HG02610 (cell line): ENCODE results near the gene UCP2.

Experiments used
- ATAC-seq: cut with Tn5 transposase; IDR thresholded peaks from one replicate; pipeline ENCODE4 v1.9.1; 2021; ENCODE audit warnings: mild to moderate bottlenecking, moderate library complexity; ENCODE audit not compliant: unreplicated experiment

UCP2 gene

GRCh38 chr11:73982595-73982989, at the start of gene UCP2:
Gene UCP2 (minus strand): TSS chr11:73982843. CDS start chr11:73978378, 4,465 bp downstream.
- peak; percentile 40 for ATAC-seq

DNA sequence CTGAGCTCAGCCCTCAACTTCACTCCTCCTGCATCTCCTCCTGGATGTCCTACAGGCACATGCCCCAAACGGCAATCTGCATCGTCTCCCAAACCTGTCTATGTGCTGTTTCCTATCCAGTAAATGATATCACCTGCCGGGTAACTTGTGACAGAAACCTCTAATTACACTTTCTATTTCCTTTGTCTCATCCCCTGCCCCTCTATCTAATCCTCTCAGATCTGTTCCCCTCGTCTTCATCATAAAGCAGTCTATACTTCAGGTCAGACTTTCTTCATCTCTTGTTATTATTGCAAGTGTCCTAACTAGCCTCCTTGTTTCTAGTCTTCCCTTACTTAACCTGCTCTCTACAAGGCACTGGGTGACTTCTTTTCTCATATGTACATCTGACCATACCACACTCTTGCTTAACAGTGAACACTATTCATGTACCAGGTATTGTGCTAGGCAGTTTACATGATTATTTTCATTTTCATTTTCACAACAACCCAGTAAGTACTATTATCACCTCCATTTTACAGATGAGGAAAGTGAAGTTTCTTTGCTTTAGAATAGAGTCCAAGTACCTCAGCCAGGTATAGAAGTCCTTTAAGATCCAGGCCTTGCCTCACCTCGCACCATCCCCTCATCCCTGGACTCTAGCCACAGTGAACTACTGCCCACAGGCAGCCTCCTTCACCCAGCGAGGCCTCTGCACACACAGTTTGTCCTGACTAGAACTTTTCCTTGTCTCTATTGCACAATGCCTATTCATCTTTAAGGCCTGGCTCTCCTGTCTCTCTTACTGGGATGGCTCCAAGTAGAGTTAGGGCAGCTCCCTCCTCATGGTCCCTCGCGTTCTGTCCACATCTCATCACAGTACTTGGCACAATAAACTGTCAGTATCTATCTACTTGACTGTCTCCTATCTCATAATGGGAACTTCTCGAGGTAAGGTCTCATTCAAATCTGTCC, 48.4 kb upstream of the UCP2 start:
- ATAC-seq = no peak

GRCh38 chr11:74025467-74026166, 43.0 kb upstream of the UCP2 start:
- no peak for ATAC-seq

- ATAC-seq = no peak
These were observed 41.8 kb upstream of the UCP2 start for GRCh38 chr11:74024261-74025029.

DNA sequence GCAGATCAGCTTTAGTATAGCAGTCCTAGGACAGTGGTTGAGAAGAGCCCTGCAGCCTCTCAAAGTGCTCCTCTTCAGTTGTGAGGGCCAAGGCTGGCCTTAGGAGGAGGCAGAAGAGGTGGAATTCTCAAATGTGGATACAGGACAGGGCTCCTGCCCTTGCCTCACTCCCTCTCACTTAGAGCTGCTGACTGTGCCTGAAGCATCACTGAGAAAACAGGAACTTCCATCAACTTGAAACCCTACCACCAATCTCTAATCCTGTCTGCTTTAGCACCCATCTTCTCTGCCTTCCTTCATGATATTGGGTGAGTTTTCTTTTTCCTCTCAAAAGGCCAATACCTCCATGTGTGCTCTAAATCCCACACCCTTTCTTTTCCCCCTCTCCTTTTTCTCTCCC, 40.6 kb upstream of the UCP2 start:
- ATAC-seq = no peak

DNA sequence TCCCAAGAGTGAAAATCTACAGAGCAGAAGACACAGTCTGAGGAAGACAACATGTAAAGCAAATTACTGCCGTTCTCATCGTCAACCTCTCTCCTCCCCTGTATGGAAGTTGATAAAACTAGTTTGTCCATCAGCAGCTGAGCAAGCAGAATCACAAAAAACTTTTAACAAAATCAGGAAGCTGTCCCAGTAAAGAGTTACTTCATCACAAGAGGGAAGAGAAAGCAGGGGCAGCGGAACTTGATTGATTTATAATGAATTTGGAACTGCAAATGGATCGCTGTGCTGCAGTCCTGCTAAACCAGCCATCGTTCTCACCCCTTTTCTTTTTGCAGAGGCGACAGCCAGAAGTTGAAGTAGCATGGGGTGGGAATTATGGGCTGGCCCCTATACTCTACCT, 39.9 kb upstream of the UCP2 start:
- no peak for ATAC-seq

- ATAC-seq = no peak
These were observed 39.4 kb upstream of the UCP2 start for GRCh38 chr11:74021998-74022397.

DNA sequence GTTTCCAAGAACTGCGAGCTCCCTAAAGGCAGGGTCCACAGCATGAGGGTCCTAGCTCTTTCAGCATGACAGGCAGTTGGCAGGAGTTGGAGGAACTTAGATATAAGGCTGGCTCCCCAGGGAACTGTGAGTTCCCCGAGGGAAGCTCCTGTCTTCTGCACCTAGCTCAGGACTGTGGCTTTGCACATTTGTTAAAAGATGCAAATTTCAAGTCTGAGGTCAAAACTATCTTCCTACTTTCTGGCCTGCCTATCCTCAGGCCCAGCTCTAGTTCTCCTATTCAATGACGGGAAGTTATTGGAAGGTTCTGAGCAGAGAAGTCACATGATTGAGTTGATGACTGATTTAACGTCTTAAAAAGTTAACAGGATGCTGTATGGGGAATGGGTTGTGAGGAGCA, 37.9 kb upstream of the UCP2 start:
- peak; percentile 78 for ATAC-seq

GRCh38 chr11:74019860-74020259, 37.2 kb upstream of the UCP2 start:
- ATAC-seq = peak; percentile 39

- no peak for ATAC-seq
These were observed 36.6 kb upstream of the UCP2 start for GRCh38 chr11:74019104-74019738.

DNA sequence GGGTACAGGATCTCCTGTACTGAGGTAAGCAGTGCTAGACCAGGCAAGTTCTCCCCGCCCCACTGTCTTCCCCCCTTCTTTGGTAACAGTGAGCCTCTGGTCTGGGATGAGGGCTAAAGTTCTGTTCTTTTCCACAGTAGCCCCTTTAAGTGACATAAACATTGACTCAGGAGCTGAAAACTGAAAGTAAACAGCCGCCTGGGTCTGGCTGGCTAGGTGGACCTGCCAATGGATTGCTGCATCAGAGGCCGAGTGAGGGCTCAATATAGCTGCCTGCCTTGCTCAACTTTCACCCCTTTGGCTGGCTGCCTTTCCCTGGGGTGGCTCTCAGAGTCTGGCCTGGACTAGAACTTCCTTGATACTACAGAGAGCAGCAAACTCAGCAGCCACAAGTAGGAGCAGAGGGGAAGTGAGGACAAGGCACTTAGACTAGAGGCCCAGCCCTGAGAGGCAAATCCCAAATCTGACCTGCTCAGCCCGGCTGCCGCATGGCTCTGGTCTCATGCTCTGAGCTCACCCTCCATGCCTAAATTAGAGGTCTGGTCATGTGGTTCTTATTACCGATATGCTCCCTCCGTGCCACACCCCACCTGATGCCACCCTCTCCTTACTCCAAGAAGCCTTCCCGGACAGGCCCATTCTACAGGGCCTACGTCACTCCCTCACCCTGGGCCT, 35.8 kb upstream of the UCP2 start:
- no peak for ATAC-seq

GRCh38 chr11:74017631-74018030, 35.0 kb upstream of the UCP2 start:
- no peak for ATAC-seq

GRCh38 chr11:74015919-74016684, 33.5 kb upstream of the UCP2 start:
- ATAC-seq = no peak

- no peak for ATAC-seq
These were observed 32.2 kb upstream of the UCP2 start for GRCh38 chr11:74014880-74015279.

GRCh38 chr11:74013141-74013540, 30.5 kb upstream of the UCP2 start:
- no peak for ATAC-seq

- ATAC-seq = no peak
These were observed 29.6 kb upstream of the UCP2 start for GRCh38 chr11:74012074-74012809.

- ATAC-seq = peak; percentile 82
These were observed 28.9 kb upstream of the UCP2 start for GRCh38 chr11:74011360-74012073.
